Rectal smooth muscle tissue (tissue), 1 donor: ENCODE data around the gene MSRB3.
A peak's percentile ranks its signal among the peaks of the same experiment; 100 is the strongest.

Experiments
- H3K27ac ChIP-seq: one replicate; pipeline ENCODE4 v1.7.0; 2013; ENCODE audit warnings: low read depth, low read length, inconsistent platforms
- H3K27me3 ChIP-seq: one replicate; pipeline ENCODE4 v1.7.0; 2013; ENCODE audit warnings: low read length; ENCODE audit not compliant: control insufficient read depth, insufficient read depth
- H3K36me3 ChIP-seq: one replicate; pipeline ENCODE4 v1.7.0; 2013; ENCODE audit warnings: low read length; ENCODE audit not compliant: control insufficient read depth, insufficient read depth
- H3K4me1 ChIP-seq: one replicate; pipeline ENCODE4 v1.7.0; 2013; ENCODE audit warnings: low read length; ENCODE audit not compliant: control insufficient read depth, insufficient read depth
- H3K4me3 ChIP-seq: one replicate; pipeline ENCODE4 v1.7.0; 2013; ENCODE audit warnings: low read length
- H3K9ac ChIP-seq: one replicate; pipeline ENCODE4 v1.7.0; 2013; ENCODE audit warnings: low read length

The MSRB3 gene

GRCh38 chr12:65318186-65318685, 39.8 kb downstream of the MSRB3 start:
- no peak overlapping the region for H3K4me3 ChIP-seq
- H3K9ac ChIP-seq: no peak overlapping the region
- no peaks in the 10 kb centered on the region for H3K36me3 ChIP-seq
- no peaks in the 10 kb centered on the region for H3K27me3 ChIP-seq
- H3K4me1 ChIP-seq: peaks cover 4% of the 10 kb centered on the region
- no peak overlapping the region for H3K27ac ChIP-seq

GRCh38 chr12:65319688-65320200, 41.3 kb downstream of the MSRB3 start:
- H3K4me3 ChIP-seq: no peak overlapping the region
- H3K27me3 ChIP-seq: no peaks in the 10 kb centered on the region
- H3K36me3 ChIP-seq: no peaks in the 10 kb centered on the region
- peaks cover 4% of the 10 kb centered on the region for H3K4me1 ChIP-seq
- no peak overlapping the region for H3K27ac ChIP-seq
- no peak overlapping the region for H3K9ac ChIP-seq

GRCh38 chr12:65323070-65323469, 44.6 kb downstream of the MSRB3 start:
- H3K4me3 ChIP-seq: no peak overlapping the region
- H3K27ac ChIP-seq: no peak overlapping the region
- no peak overlapping the region for H3K9ac ChIP-seq
- H3K4me1 ChIP-seq: peaks cover 7% of the 10 kb centered on the region
- no peaks in the 10 kb centered on the region for H3K36me3 ChIP-seq
- no peaks in the 10 kb centered on the region for H3K27me3 ChIP-seq

- Histone ChIP-seq H3K4me1 (peaks cover 9% of the 10 kb centered on the region), H3K27me3 (no peaks in the 10 kb centered on the region), H3K36me3 (no peaks in the 10 kb centered on the region), H3K4me3 (no peak overlapping the region), H3K9ac (no peak overlapping the region), H3K27ac (no peak overlapping the region)
These were observed 45.6 kb downstream of the MSRB3 start for GRCh38 chr12:65324056-65324455.

- no peak overlapping the region for H3K9ac ChIP-seq
- no peak overlapping the region for H3K27ac ChIP-seq
- no peaks in the 10 kb centered on the region for H3K27me3 ChIP-seq
- H3K4me3 ChIP-seq: no peak overlapping the region
- no peaks in the 10 kb centered on the region for H3K36me3 ChIP-seq
- H3K4me1 ChIP-seq: peaks cover 9% of the 10 kb centered on the region
These were observed 46.1 kb downstream of the MSRB3 start for GRCh38 chr12:65324551-65324950.

GRCh38 chr12:65325183-65325582, 46.7 kb downstream of the MSRB3 start:
- Histone ChIP-seq H3K4me1 (peaks cover 9% of the 10 kb centered on the region), H3K9ac (no peak overlapping the region), H3K36me3 (no peaks in the 10 kb centered on the region), H3K4me3 (no peak overlapping the region), H3K27me3 (no peaks in the 10 kb centered on the region), H3K27ac (no peak overlapping the region)

- Histone ChIP-seq H3K27me3 (no peaks in the 10 kb centered on the region), H3K4me3 (no peak overlapping the region), H3K9ac (no peak overlapping the region), H3K4me1 (peaks cover 9% of the 10 kb centered on the region), H3K27ac (no peak overlapping the region), H3K36me3 (no peaks in the 10 kb centered on the region)
These were observed 48.1 kb downstream of the MSRB3 start for GRCh38 chr12:65326616-65327015.

GRCh38 chr12:65327207-65328076, 49.0 kb downstream of the MSRB3 start:
- H3K27ac ChIP-seq: no peak overlapping the region
- H3K36me3 ChIP-seq: no peaks in the 10 kb centered on the region
- H3K4me3 ChIP-seq: no peak overlapping the region
- peaks cover 9% of the 10 kb centered on the region for H3K4me1 ChIP-seq
- no peak overlapping the region for H3K9ac ChIP-seq
- H3K27me3 ChIP-seq: no peaks in the 10 kb centered on the region

GRCh38 chr12:65329721-65330120, 51.2 kb downstream of the MSRB3 start:
- Histone ChIP-seq H3K27me3 (no peaks in the 10 kb centered on the region), H3K4me3 (no peak overlapping the region), H3K9ac (no peak overlapping the region), H3K4me1 (peaks cover 6% of the 10 kb centered on the region), H3K27ac (no peak overlapping the region), H3K36me3 (no peaks in the 10 kb centered on the region)

- no peak overlapping the region for H3K4me3 ChIP-seq
- no peaks in the 10 kb centered on the region for H3K27me3 ChIP-seq
- no peak overlapping the region for H3K9ac ChIP-seq
These were observed 51.8 kb downstream of the MSRB3 start for GRCh38 chr12:65330331-65330730.

GRCh38 chr12:65331456-65331855, 53.0 kb downstream of the MSRB3 start:
- Histone ChIP-seq H3K4me1 (peaks cover 9% of the 10 kb centered on the region), H3K27ac (no peak overlapping the region), H3K36me3 (no peaks in the 10 kb centered on the region), H3K4me3 (no peak overlapping the region), H3K9ac (no peak overlapping the region), H3K27me3 (no peaks in the 10 kb centered on the region)

More at GRCh38 chr12:65330331-65330730, 51.8 kb downstream of the MSRB3 start:
- H3K27ac ChIP-seq: no peak overlapping the region
- no peaks in the 10 kb centered on the region for H3K36me3 ChIP-seq
- peaks cover 9% of the 10 kb centered on the region for H3K4me1 ChIP-seq

- Histone ChIP-seq H3K9ac (no peak overlapping the region), H3K4me3 (no peak overlapping the region), H3K27me3 (no peaks in the 10 kb centered on the region), H3K27ac (no peak overlapping the region), H3K4me1 (peaks cover 4% of the 10 kb centered on the region), H3K36me3 (no peaks in the 10 kb centered on the region)
These were observed 55.2 kb downstream of the MSRB3 start for GRCh38 chr12:65333649-65334048.

- Histone ChIP-seq H3K36me3 (no peaks in the 10 kb centered on the region), H3K27me3 (no peaks in the 10 kb centered on the region), H3K4me3 (no peak overlapping the region), H3K27ac (peak overlapping the region; percentile 4), H3K9ac (no peak overlapping the region), H3K4me1 (peaks cover 3% of the 10 kb centered on the region)
These were observed 56.0 kb downstream of the MSRB3 start for GRCh38 chr12:65334521-65334920.
